GM19193 (cell line): ENCODE measurements around the gene MBD2.

Experiments
- POLR2A ChIP-seq: IDR thresholded peaks from 4 replicates; pipeline ENCODE4 v1.6.1; 2011; ENCODE audit not compliant: insufficient read depth, insufficient read length; ENCODE audit errors: extremely low read depth

Gene MBD2

DNA sequence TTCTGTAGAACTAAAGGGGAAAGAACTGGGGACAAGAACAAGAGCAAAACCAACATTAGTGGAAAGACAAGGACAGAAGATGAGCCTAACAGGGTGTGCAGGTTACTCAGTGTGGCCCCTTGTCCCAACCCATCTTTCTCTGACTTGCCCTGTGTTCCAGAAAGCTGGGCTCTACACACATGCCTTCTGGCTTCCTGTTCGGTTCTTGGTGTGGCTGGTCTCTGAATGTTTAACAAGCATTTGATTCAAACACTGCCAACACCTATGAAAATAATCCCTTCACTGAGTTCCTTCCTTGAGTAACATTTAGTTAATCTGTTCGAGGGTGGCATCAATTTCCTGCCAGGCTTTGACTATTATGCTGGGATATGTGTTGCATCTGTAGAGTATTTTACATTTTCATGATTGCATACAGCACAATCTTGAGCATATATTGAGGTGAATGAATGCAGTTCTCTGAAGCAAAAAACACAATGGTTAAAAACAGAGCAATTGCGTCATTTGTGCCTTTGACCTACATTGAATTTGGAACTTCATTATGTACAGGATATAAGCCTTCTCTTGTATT, 83.3 kb downstream of the MBD2 start:
- TF ChIP-seq POLR2A: no peak

DNA sequence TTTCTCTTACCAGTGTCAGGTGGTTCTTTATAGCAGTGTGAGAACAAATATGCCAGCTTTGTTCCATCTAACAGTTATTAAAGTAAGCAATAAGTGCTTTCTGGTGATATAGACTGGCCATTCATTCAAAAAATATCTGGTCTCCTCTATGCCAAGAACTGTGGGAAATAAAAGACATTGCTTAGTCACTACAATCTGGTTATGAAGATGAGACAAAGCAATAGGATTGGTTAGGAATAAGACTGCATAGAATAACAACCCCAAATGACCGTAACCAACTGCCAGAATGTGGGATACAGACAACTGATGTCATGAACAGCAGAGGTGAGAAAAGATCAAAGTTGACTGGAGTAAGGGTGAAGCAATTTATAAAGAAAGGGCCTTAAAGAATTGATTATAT, 83.8 kb downstream of the MBD2 start:
- no peak for TF ChIP-seq POLR2A

DNA sequence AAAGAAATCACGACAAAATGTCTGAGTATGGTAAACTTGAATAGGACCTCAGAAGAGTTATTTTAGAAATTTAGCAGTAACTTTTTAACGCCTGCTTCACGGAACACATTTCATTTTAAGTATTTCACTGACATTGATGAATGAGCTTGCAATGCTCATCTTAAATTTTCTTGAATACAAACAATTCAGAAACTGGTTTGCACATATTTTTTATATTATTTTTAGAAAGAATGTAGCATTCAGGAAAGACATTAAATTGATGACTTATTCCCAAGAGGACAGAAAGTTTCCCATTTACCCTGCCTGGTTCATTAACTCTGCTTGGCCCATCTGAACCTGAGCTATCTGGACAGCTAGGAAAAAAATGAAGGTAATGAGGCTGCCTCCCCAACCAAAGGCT, 89.3 kb downstream of the MBD2 start:
- TF ChIP-seq POLR2A: no peak

DNA sequence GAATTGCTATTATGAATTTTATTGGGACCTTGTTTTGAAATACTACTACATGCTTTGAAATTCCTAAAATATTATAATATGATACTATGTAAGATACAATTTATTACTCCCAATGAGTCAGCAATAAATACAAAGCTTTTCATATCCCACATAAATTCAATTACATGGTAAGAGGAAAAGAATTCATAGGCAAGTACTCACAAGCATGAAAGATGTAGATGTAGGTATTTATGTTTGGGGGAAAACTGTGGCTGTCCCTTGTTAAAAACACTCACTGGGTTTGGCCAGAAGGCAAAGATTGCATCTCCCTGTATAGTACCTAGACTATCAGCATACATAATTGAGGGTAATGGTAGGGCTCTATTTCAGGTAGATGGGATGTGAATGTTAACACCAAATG, 90.4 kb downstream of the MBD2 start:
- TF ChIP-seq POLR2A: no peak

DNA sequence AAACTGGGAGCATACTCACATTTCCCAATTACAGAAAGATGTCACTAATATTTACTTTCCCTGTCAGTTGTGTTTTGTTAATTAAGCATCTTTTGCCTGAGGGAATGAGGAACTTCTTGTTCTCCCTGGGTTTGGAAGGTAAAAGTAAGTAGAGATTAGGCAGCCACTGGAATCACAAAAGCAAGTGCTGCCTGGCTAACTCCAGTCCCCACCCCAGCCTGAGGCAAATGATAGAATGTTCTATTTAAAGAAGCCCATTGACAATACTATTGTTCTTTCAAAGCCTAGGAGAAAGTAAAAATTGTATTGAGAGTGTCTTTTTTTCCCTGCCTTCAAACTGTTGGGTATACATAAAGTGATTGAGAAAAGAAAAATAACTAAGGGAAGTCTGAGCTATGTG, 93.8 kb downstream of the MBD2 start:
- no peak for TF ChIP-seq POLR2A

DNA sequence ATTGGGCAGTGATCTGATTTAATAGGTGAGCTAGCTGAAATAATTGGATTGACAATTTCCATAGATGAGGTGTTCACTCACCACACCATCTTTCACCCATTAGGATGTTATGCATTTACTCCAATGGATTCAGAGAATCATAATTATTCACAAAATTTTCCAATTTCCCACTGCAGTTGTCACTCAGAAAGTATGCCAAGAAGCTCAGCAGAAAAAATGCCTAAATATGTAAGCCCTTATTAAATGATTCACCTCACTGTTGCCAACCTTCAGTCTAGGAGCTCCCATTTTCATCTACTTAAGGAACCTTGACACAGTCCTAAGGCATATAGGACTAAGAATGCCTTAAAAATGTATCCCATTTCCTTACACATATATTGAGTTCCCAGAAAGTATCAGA, 94.3 kb downstream of the MBD2 start:
- no peak for TF ChIP-seq POLR2A

DNA sequence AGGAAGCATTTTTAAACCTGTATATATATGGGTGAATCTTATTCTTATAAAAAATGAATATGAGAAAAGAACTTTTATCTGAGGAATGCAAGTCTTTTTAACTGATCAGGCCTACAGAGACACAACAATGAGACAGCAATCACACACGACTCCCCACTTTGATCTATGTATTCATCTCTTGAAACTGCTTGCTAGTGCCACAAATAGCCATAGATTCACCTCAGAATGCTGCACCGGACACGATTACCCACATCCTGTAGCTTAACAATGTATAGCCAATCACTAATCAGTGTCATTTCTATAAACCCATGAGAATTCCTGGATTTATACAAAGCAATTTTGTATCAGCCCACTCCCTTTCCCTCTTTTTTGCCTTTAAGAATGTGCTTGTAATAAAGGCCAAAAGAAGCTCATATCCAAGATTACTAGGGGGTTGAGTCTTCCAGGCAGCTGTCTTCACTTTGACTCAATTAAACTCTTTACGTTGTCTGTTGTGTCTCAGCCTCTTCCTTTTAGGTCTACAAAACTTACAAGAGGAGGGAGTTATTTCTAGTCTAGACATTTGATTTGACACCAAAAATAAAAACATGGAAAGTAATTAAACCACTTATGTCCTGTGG, 94.9 kb downstream of the MBD2 start:
- TF ChIP-seq POLR2A: no peak

DNA sequence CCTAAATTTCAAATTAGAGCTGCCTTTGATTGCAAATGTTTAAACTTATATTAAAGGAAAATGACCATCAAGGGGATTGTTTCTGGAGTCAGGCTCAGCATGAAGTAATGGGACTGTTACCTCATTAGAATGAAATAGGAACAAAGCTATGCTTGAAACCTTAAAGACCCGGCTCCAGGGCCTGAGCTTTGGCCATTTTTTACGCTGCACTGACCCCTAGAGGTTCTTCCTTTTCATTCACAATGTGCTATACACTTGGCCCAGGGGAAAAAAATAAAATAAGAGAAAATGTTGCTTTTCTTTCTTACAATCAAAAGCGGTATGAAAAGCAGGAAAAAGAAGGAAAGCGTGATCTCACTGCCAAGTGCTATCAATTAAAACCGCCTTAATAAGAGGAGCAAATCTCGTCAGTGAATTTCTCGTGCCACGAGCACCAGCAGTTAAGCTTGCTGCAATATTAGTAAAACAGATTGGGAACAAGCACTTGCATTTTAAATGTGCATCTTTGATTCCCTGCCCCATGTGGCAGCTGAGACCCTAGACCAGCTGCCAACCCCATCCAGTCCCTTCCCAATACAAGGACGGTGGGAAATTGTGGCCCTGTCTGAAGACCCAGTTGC, 96.6 kb downstream of the MBD2 start:
- no peak for TF ChIP-seq POLR2A

DNA sequence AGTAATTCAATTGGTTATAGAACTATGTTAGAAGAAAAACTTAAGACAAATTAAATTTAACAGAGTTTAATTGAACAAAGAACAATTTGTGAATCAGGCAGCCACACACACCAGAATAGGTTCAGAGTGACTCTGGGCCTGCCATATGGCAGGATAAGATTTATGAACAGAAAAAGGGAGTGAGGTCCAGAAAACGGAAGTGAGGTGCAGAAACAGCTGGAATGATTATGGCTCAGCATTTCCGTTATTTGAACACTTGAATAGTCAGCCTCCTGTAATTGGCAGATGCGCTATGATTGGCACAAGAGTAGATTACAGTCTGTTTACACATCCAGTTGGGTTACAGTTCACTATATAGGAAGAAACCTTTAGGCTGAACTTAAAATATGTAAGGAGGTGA, 99.0 kb downstream of the MBD2 start:
- TF ChIP-seq POLR2A: no peak

DNA sequence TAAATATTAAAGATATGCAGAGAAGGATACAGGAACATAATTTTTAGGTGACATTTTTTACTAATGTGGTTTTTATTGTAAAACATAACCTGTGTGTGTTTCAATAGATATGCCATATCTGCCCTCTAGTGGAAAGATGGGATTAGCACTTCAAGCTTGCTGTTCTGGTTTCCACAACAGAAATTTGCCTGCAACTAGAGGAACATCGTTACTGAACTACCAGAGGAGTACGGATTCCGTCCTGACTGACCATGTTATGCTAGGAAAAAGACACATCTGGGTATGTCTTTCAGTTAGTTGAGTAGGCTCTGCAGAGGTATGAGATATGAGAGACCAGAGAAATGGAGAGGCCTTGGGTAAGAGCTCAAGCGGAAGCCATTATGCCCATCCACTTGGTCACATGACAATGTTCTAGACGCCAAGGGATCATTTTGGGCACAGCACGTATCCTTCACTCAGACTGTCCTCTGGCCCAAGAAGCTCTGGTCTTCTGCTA, 104.9 kb downstream of the MBD2 start:
- no peak for TF ChIP-seq POLR2A

DNA sequence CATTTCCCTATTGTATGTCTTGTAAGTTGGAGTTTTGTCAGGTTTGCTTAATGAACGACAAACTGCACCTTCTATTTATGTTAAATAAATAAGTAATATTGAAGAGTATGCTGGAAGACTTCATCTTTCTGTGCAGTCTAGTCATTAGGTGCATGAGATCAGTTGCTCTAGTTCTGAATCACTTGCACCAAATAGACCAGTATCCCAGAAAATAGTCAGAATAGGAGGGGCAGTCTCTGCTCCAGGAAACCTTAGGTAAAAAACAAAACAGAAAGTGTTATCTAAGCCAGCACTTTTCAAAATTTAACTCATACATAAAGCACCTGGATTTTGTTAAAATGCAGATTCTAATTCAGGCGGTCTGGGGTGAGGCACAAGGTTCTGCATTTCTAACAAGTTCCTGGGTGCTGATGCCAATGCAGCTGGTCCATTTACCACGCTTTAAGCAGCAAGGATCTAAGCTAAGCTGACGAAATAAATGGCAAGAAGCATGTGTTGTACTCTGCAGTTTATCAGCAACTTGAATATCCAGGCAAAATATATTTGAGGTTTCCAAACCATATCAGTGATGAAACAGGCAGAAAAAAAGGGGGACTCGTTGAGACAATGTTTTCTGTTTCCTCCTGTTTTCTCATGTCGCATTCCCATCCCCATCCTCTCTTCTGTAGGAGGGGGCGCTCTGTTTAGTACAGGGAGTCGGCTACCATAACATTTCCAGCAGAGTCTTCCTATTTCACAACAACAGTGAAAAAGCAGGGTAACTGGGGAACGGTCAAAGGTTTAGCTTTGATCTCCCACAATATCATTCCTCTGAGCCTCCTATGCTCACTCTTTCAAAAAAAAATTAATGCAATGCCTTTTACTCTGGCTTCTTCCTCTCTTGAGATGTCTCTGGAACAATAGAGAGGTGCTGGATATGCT, 106.4 kb downstream of the MBD2 start:
- no peak for TF ChIP-seq POLR2A

DNA sequence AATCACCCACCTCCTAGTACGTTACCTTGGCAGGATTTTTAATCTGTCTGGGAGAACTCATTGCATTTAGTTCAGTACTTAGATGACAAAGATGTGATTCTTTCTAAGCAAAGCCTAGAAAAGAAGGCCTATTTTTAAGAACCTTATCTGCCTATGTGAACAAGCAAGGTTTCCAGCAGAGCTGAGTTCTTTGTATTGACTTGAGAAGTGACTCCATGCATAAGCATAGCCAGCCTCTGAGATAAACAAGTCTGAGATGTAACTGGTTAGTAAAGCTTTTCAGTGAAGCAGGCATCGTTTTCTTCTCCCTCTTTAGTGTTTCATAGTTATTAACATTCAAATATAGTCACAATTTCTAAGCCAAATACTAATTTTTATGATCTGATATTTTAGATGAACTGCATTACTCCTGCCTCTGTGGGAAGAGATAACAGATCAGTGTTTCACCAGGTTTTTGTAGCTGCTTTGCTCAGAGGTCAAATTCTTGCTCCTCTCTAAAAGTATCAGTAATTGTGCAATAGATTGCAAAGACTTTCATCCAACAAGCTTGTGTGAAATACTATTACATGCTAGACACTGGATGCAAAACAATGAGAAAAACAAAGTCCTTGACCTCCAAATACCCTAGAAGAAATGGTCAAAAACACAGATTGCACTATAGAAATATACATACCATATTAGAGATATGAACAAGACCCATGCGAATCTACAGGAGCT, 107.8 kb downstream of the MBD2 start:
- no peak for TF ChIP-seq POLR2A

DNA sequence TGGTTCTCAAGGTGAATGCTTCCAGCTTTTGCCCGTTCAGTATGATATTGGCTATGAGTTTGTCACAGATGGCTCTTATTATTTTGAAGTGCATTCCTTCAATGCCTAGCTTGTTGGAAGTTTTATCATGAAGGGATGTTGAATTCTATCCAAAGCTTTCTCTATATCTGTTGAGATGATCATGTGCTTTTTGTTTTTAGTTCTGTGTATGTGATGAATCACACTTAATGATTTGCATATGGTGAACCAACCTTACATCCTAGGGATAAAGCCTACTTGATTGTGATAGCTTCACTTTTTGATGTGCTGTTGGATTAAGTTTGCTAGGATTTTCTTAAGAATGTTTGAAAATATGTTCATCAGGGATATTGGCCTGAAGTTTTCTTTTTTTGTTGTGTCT, 112.1 kb downstream of the MBD2 start:
- no peak for TF ChIP-seq POLR2A

DNA sequence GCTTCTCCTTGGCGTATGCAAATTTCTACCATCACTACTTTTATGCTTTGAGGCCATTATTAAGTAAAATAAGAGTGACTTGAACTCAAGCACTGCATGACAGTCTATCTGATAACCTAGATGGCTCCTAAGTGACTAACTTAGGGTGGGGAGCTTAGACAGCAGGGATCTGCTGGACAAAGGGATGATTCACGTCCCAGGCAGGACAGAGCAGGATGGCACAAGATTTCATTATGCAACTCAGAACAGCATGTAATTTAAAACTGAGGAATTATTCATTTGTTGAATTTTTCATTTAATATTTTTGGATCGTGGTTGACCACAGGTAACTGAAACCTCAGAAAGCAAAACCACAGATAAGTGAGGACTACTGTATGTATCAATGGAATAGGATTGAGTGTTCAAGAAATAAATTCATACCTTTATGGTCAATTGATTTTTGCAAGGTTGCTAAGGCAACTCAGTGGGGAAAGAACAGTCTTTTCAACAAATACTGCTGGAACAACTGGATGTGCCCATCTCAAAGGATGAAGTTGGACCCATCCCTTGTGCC, 115.3 kb downstream of the MBD2 start:
- no peak for TF ChIP-seq POLR2A
